Type B pancreatic cell (in vitro differentiated cells): Measurements from ENCODE around the gene MCHR2. TPM values are rescaled to one million over a fixed set of nuclear protein-coding genes. Genes with fewer than 3 reads are reported as not detected.

Experiments used
- DNase-seq: peaks from one replicate; pipeline ENCODE4 v3.0.0; 2021; ENCODE audit warnings: mixed read lengths; ENCODE audit not compliant: unreplicated experiment; ENCODE audit errors: extremely low spot score
- H3K27ac Mint-ChIP-seq: 2 replicates; pipeline ENCODE4 v1.8.0; 2021; ENCODE audit warnings: mild to moderate bottlenecking, mixed read lengths
- H3K27me3 Mint-ChIP-seq: 2 replicates; pipeline ENCODE4 v1.8.0; 2021; ENCODE audit warnings: mixed read lengths
- H3K36me3 Mint-ChIP-seq: 2 replicates; pipeline ENCODE4 v1.8.0; 2021; ENCODE audit warnings: mixed read lengths
- H3K4me1 Mint-ChIP-seq: one replicate; pipeline ENCODE4 v1.8.0; 2021; ENCODE audit warnings: mixed read lengths; ENCODE audit not compliant: unreplicated experiment
- H3K4me3 Mint-ChIP-seq: 2 replicates; pipeline ENCODE4 v1.8.0; 2021; ENCODE audit warnings: mild to moderate bottlenecking, mixed read lengths
- H3K9me3 Mint-ChIP-seq: 2 replicates; pipeline ENCODE4 v1.8.0; 2021; ENCODE audit warnings: mixed read lengths
- CTCF ChIP-seq: fragments of 200-600 bp; sonication (generic); conservative IDR thresholded peaks from 2 replicates; pipeline ENCODE4 v1.5.0; 2021; ENCODE audit warnings: antibody characterized with exemption, mild to moderate bottlenecking
- total RNA-seq: library from RNA; stranded (reverse); gene quantifications from 2 replicates; pipeline ENCODE4 v1.2.1, GENCODE V29; 2021; ENCODE audit warnings: low replicate concordance

Gene MCHR2
- total RNA-seq, 1 donor from 2014 or later, result not detected

GRCh38 chr6:99882128-99882702 lies 111.8 kb downstream of the MCHR2 start:
- Mint-ChIP-seq H3K36me3 (no peaks in the 10 kb centered on the region), H3K9me3 (no peaks in the 10 kb centered on the region), H3K27me3 (peaks cover 5% of the 10 kb centered on the region), H3K4me3 (no peak overlapping the region), H3K4me1 (peaks cover 3% of the 10 kb centered on the region), H3K27ac (no peak overlapping the region)
- no peak for DNase-seq
- TF ChIP-seq CTCF, result no peak

GRCh38 chr6:99879431-99879830 lies 114.6 kb downstream of the MCHR2 start:
- Mint-ChIP-seq H3K9me3 (no peaks in the 10 kb centered on the region), H3K4me3 (no peak overlapping the region), H3K36me3 (no peaks in the 10 kb centered on the region), H3K27ac (no peak overlapping the region), H3K4me1 (peaks cover 3% of the 10 kb centered on the region), H3K27me3 (peaks cover 13% of the 10 kb centered on the region)
- no peak for TF ChIP-seq CTCF
- no peak for DNase-seq

GRCh38 chr6:99875068-99875467 lies 119.0 kb downstream of the MCHR2 start:
- H3K27me3 Mint-ChIP-seq, result peaks cover 34% of the 10 kb centered on the region
- no peak overlapping the region for H3K27ac Mint-ChIP-seq
- TF ChIP-seq CTCF, result no peak
- no peaks in the 10 kb centered on the region for H3K9me3 Mint-ChIP-seq
- no peak overlapping the region for H3K4me3 Mint-ChIP-seq
- no peaks in the 10 kb centered on the region for H3K4me1 Mint-ChIP-seq
- no peaks in the 10 kb centered on the region for H3K36me3 Mint-ChIP-seq
- DNase-seq, result no peak

- Mint-ChIP-seq H3K4me1 (no peaks in the 10 kb centered on the region), H3K27ac (no peak overlapping the region), H3K27me3 (peaks cover 48% of the 10 kb centered on the region), H3K36me3 (no peaks in the 10 kb centered on the region), H3K9me3 (no peaks in the 10 kb centered on the region), H3K4me3 (no peak overlapping the region)
- DNase-seq, result no peak
- TF ChIP-seq CTCF, result no peak
These were observed 120.9 kb downstream of the MCHR2 start for GRCh38 chr6:99873084-99873483.

- H3K4me3 Mint-ChIP-seq, result no peak overlapping the region
- no peak overlapping the region for H3K27ac Mint-ChIP-seq
- TF ChIP-seq CTCF, result no peak
- H3K9me3 Mint-ChIP-seq, result no peaks in the 10 kb centered on the region
- no peaks in the 10 kb centered on the region for H3K36me3 Mint-ChIP-seq
- no peaks in the 10 kb centered on the region for H3K4me1 Mint-ChIP-seq
- DNase-seq, result no peak
- H3K27me3 Mint-ChIP-seq, result peaks cover 53% of the 10 kb centered on the region
These were observed 122.4 kb downstream of the MCHR2 start for GRCh38 chr6:99871641-99872040.
